K562 (cell line): ENCODE measurements around the gene ACBD6. TPM values are rescaled to one million over a fixed set of nuclear protein-coding genes. Genes with fewer than 3 reads are reported as not detected.
A peak's percentile ranks its signal among the peaks of the same experiment; 100 is the strongest.

Experiments used
- ATAC-seq: fragments of 200-7000 bp; cut with Tn5 transposase; 3 replicates; pipeline ENCODE4 v1.9.1; 2020; ENCODE audit warnings: moderate library complexity
- BruUV-seq: library from RNA; stranded (reverse); fragments of 400-500 nt; replicated peaks from 2 replicates; lab custom pipeline; 2021; lab: Mats Ljungman, UMichigan
- CTCF ChIA-PET: fragments of 300-600 bp; formaldehyde crosslinking; extraction: SDS; loops from one replicate; lab custom pipeline; 2021; ENCODE audit warnings: low intra/inter-chr PET ratio; lab: Yijun Ruan, JAX
- POLR2A ChIA-PET: fragments of 300-600, 350-650 bp; sonication (Branson Sonifier 250); formaldehyde crosslinking; extraction: SDS; loops from one replicate; lab custom pipeline; 2021; ENCODE audit warnings: antibody characterized with exemption, inconsistent platforms; lab: Yijun Ruan, JAX
- DNase-seq, 4 experiments: peaks; one replicate each; pipeline versions ENCODE4 v3.0.0 to v3.0.0-alpha.2; 2011 to 2018; ENCODE audit warnings: low spot score in 3 of 4, mixed read lengths in 3 of 4; ENCODE audit errors: extremely low read depth in 1 of 4
- FAIRE-seq: peaks from 2 replicates; lab custom pipeline; 2011; peaks lifted over from hg19 to GRCh38; lab: Jason Lieb, UNC
- H2AFZ ChIP-seq: 2 replicates; pipeline ENCODE4 v1.6.0; 2011; ENCODE audit warnings: low read depth, low read length, control low read depth, inconsistent platforms
- H3K27ac ChIP-seq: fragments of 200-600 bp; 3 replicates; pipeline ENCODE4 v1.8.0; 2011; ENCODE audit warnings: low read depth, mild to moderate bottlenecking, control low read depth, inconsistent platforms, low read length, moderate library complexity, mixed read lengths; ENCODE audit errors: extremely low read depth
- H3K27me3 ChIP-seq, 2 experiments: fragments of 300-600 bp in 1 of 2; 2 replicates in 1 of 2; 3 replicates in 1 of 2; pipeline versions ENCODE4 v1.6.0 to v1.8.0; 2011; ENCODE audit warnings: inconsistent platforms in 2 of 2, low read length in 2 of 2, mild to moderate bottlenecking in 1 of 2, mixed read lengths in 1 of 2, moderate library complexity in 1 of 2; ENCODE audit not compliant: control insufficient read depth in 2 of 2, insufficient read depth in 2 of 2
- H3K36me3 ChIP-seq: fragments of 300-600 bp; 3 replicates; pipeline ENCODE4 v1.8.0; 2011; ENCODE audit warnings: mild to moderate bottlenecking, low read length, inconsistent platforms; ENCODE audit not compliant: control insufficient read depth, insufficient read depth
- H3K4me1 ChIP-seq, 2 experiments: fragments of 200-600 bp in 1 of 2; replicated peaks in 1 of 2; 2 replicates in 1 of 2; 3 replicates in 1 of 2; pipeline versions ENCODE4 v1.5.1 to v1.8.0; 2011; ENCODE audit warnings: inconsistent platforms in 2 of 2, low read length in 2 of 2, mild to moderate bottlenecking in 1 of 2, mixed read lengths in 1 of 2, moderate library complexity in 1 of 2; ENCODE audit not compliant: control insufficient read depth in 2 of 2, insufficient read depth in 2 of 2
- H3K4me2 ChIP-seq: 2 replicates; pipeline ENCODE4 v1.6.1; 2011; ENCODE audit warnings: low read length, control low read depth, inconsistent platforms, mixed read lengths; ENCODE audit not compliant: insufficient read depth
- H3K4me3 ChIP-seq: fragments of 200-600 bp; sonication (generic), shearing (Covaris generic); 2 replicates; pipeline ENCODE4 v1.5.1; 2016; ENCODE audit warnings: control low read depth, inconsistent platforms
- H3K79me2 ChIP-seq: fragments of 200-600 bp; 3 replicates; pipeline ENCODE4 v1.8.0; 2011; ENCODE audit warnings: low read length, inconsistent platforms; ENCODE audit not compliant: control insufficient read depth, insufficient read depth
- H3K9ac ChIP-seq, 2 experiments: 2 replicates each; pipeline versions ENCODE4 v1.6.0 to v1.6.1; 2011; ENCODE audit warnings: low read depth in 2 of 2, low read length in 2 of 2, control low read depth in 1 of 2, inconsistent platforms in 1 of 2, mild to moderate bottlenecking in 1 of 2, mixed read lengths in 1 of 2; ENCODE audit not compliant: insufficient read depth in 1 of 2
- H3K9me1 ChIP-seq: one replicate; pipeline ENCODE4 v1.6.0; 2011; ENCODE audit warnings: inconsistent platforms, mild to moderate bottlenecking, low read length, moderate library complexity; ENCODE audit not compliant: control insufficient read depth, insufficient read depth
- H3K9me3 ChIP-seq: replicated peaks from 2 replicates; pipeline ENCODE4 v1.5.1; 2011; ENCODE audit warnings: low read depth, low read length, inconsistent platforms; ENCODE audit not compliant: control insufficient read depth, insufficient read depth
- H4K20me1 ChIP-seq: replicated peaks from 2 replicates; pipeline ENCODE4 v1.6.1; 2011; ENCODE audit warnings: low read length, inconsistent platforms, mixed read lengths; ENCODE audit not compliant: control insufficient read depth, insufficient read depth
- SMARCC2 ChIP-seq: fragments of 450-650 bp; IDR thresholded peaks from 2 replicates; pipeline ENCODE4 v1.6.1; 2017; ENCODE audit warnings: antibody characterized with exemption, moderate library complexity, mild to moderate bottlenecking, low read depth
- TAF15 ChIP-seq: fragments of 200-400 bp; formaldehyde crosslinking; IDR thresholded peaks from 2 replicates; pipeline ENCODE4 v1.6.1; 2017; ENCODE audit warnings: mild to moderate bottlenecking, low read depth, low read length, moderate library complexity
- ZNF263 ChIP-seq: sonication (generic); formaldehyde crosslinking; IDR thresholded peaks from 2 replicates; pipeline ENCODE4 v1.8.0; 2022; ENCODE audit warnings: mild to moderate bottlenecking, missing genetic modification reagents, borderline replicate concordance
- WGBS: fragments of 100-300 bp; shearing (Covaris generic); methylation state at CpG from one replicate; pipeline ENCODE4 v1.1.6; 2016; ENCODE audit warnings: low coverage, mixed read lengths; ENCODE audit not compliant: insufficient coverage; ENCODE audit errors: missing lambda C conversion rate; 5-methylcytosine and 5-hydroxymethylcytosine counted together
- in situ Hi-C: fragments of 300-500 bp; cut with MboI; formaldehyde crosslinking; loops from 4 replicates; pipeline ENCODE4 v1.15.0; 2018; ENCODE audit warnings: inconsistent platforms, mixed read lengths
- intact Hi-C: fragments of 100-400 bp; cut with micrococcal nuclease; formaldehyde crosslinking; loops from 2 replicates; pipeline ENCODE4 v1.14.2; 2022
- polyA plus RNA-seq, 8 experiments: library from polyadenylated mRNA; depleted of rRNA in 4 of 8; stranded (reverse) in 5 of 8; unstranded in 3 of 8; fragments of >200 nt; fragmentation: Nextera tagmentation in 2 of 8; fragmentation: Illumina TruSeq in 1 of 8; extraction: Ambion mirVana in 2 of 8; extraction: Trizol in 1 of 8; gene quantifications; 2 replicates each; pipeline versions ENCODE4 v1.2.1 to v1.2.3, GENCODE V29; 2011 to 2014; ENCODE audit warnings: inconsistent platforms in 1 of 8, missing spikeins in 1 of 8
- total RNA-seq, 7 experiments: library from RNA; depleted of rRNA in 6 of 7; stranded (reverse); fragments of >200 nt in 6 of 7; fragmentation: Illumina TruSeq in 2 of 7; extraction: Trizol in 2 of 7; gene quantifications; 2 replicates each; pipeline versions ENCODE4 v1.2.1 to v1.2.3, GENCODE V29; 2011 to 2021; ENCODE audit warnings: low replicate concordance in 1 of 7

The ACBD6 gene
- total and polyA plus RNA-seq, 9 of the 15 experiments (the other 6 are each of a cell fraction or from before 2014, with no cell fraction given) = 16.9 to 107 (median 77.7) TPM

DNA sequence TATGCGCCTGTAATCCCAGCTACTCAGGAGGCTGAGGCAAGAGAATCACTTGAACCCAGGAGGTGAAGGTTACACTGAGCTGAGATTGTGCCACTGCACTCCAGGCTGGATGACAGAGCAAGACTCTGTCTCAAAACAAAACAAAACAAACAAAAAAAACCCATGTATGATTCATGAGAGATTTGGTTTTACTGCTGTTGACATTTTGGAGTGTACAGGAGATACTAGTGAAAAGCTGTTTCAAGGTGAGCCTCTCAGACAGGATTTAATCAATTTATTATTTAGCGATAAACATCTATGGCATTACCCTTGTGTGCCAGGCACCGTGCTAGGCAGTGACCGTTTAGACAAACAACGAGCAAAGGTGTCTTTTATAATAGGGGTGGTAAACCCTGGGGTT lies 255.8 kb downstream of the ACBD6 start:
- Histone ChIP-seq H3K36me3 (no peaks in the 10 kb centered on the region), H4K20me1 (no peaks in the 10 kb centered on the region; the same call in 1 of the 2 replicates), H3K27ac (no peak overlapping the region), H3K9me1 (no peaks in the 10 kb centered on the region), H3K27me3 (peaks cover 8 to 33% of the 10 kb centered on the region in 2 experiments; a peak in 3 of 5 replicates), H3K4me1 (peaks cover 0 to 7% of the 10 kb centered on the region in 2 experiments; a peak in 2 of 5 replicates), H3K4me2 (no peak overlapping the region), H2AFZ (no peak overlapping the region), H3K4me3 (no peak overlapping the region), H3K9ac (no peak overlapping the region), H3K79me2 (no peaks in the 10 kb centered on the region), H3K9me3 (no peaks in the 10 kb centered on the region)
- TF ChIP-seq SMARCC2 = no peak
- WGBS = 14% methylated on average over 5 of the region's 5 CpGs
- intact Hi-C loops (no loop called here), in situ Hi-C loops (loop anchor here (5.0 kb wide), 1 partner anchor 59 kb away; no protein-coding TSS in a partner anchor)
- CTCF ChIA-PET = no interaction called here
- DNase-seq = peak in 1 of 4 experiments; percentile 29
- no peak for FAIRE-seq
- POLR2A ChIA-PET = interaction anchor here (1.1 kb wide), 1 partner anchor 50 kb away, joined by 4 read pairs; no protein-coding TSS in a partner anchor
- no peak for ATAC-seq
- no TSS peak for BruUV-seq

DNA sequence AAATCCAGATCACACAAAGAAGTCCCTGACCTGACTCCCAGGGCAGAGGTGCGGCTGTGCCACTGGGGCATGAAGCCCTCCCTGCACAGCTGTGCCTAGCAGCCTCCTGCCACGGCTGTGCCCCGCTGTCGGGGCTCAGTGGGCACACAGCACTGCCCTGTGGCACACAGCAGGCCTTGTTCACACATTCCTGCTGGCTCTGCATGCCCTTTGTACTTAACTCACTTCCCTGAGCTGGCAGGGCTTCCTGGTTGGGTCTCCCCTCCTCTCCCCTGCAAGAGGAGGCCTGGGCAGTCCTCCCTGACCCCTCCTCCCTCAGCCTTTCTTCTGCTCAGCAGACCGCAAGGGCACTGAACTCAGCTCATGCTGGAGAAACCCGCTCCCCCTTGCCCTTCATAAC lies 257.5 kb downstream of the ACBD6 start:
- intact Hi-C loops (loop anchor here (5.0 kb wide), 1 partner anchor 538 kb away; no protein-coding TSS in a partner anchor), in situ Hi-C loops (loop anchor here (5.0 kb wide), 1 partner anchor 58 kb away; no protein-coding TSS in a partner anchor)
- Histone ChIP-seq H3K27me3 (peaks cover 12 to 33% of the 10 kb centered on the region in 2 experiments; a peak in 4 of 5 replicates), H3K4me3 (no peak overlapping the region), H3K9me1 (no peaks in the 10 kb centered on the region), H4K20me1 (no peaks in the 10 kb centered on the region), H3K4me1 (no peaks in the 10 kb centered on the region; a peak in 1 of 5 replicates), H3K36me3 (no peaks in the 10 kb centered on the region), H3K4me2 (no peak overlapping the region), H3K27ac (no peak overlapping the region), H3K9ac (no peak overlapping the region; a peak in 1 of 4 replicates), H3K9me3 (no peaks in the 10 kb centered on the region), H3K79me2 (no peaks in the 10 kb centered on the region), H2AFZ (no peak overlapping the region)
- DNase-seq (no peak), FAIRE-seq (no peak), ATAC-seq (no peak)
- CTCF ChIA-PET = no interaction called here
- WGBS = 4% methylated on average over 6 of the region's 6 CpGs
- BruUV-seq = no TSS peak
- TF ChIP-seq TAF15 (no peak), ZNF263 (CRISPR knock-in tag) (peak; percentile 91)
- POLR2A ChIA-PET = interaction anchor here (1.1 kb wide), 1 partner anchor 112 kb away, joined by 4 read pairs; no protein-coding TSS in a partner anchor
